Liver (tissue), 9 donors: ENCODE data around the gene DMD. TPM values are rescaled to one million over a fixed set of nuclear protein-coding genes. Genes with fewer than 3 reads are reported as not detected.

Experiments
- DNase-seq: peaks from one replicate; pipeline ENCODE4 v3.0.0-alpha.2; 2017; ENCODE audit warnings: low spot score
- H3K27ac ChIP-seq, 2 donors: one replicate each; pipeline ENCODE4 v1.7.0; 2013; ENCODE audit warnings: inconsistent platforms in 2 of 2, low read length in 2 of 2, control low read depth in 1 of 2, low read depth in 1 of 2, mild to moderate bottlenecking in 1 of 2
- H3K27me3 ChIP-seq, 4 donors: one replicate each; pipeline versions ENCODE4 v1.6.1 to v1.7.0; 2013; ENCODE audit warnings: low read length in 3 of 4, inconsistent platforms in 1 of 4, mild to moderate bottlenecking in 1 of 4, moderate library complexity in 1 of 4; ENCODE audit not compliant: control insufficient read depth in 4 of 4, insufficient read depth in 4 of 4
- H3K36me3 ChIP-seq, 4 donors: one replicate each; pipeline versions ENCODE4 v1.6.1 to v1.7.0; 2013; ENCODE audit warnings: low read length in 3 of 4, mild to moderate bottlenecking in 3 of 4, low read depth in 1 of 4, moderate library complexity in 1 of 4; ENCODE audit not compliant: control insufficient read depth in 4 of 4, insufficient read depth in 3 of 4
- H3K4me1 ChIP-seq, 4 donors: one replicate each; pipeline versions ENCODE4 v1.6.1 to v1.7.0; 2013; ENCODE audit warnings: low read length in 3 of 4, mild to moderate bottlenecking in 3 of 4, moderate library complexity in 1 of 4; ENCODE audit not compliant: control insufficient read depth in 4 of 4, insufficient read depth in 4 of 4
- H3K4me3 ChIP-seq, 3 donors: one replicate each; pipeline versions ENCODE4 v1.6.1 to v1.7.0; 2013; ENCODE audit warnings: low read length in 3 of 3, control low read depth in 1 of 3, low read depth in 1 of 3, mild to moderate bottlenecking in 1 of 3
- H3K9ac ChIP-seq, 2 donors: one replicate each; pipeline ENCODE4 v1.7.0; 2013; ENCODE audit warnings: low read length in 2 of 2, mild to moderate bottlenecking in 2 of 2, moderate library complexity in 2 of 2, control low read depth in 1 of 2, low read depth in 1 of 2
- H3K9me3 ChIP-seq, 4 donors: one replicate each; pipeline versions ENCODE4 v1.6.1 to v1.7.0; 2013; ENCODE audit warnings: low read length in 3 of 4; ENCODE audit not compliant: control insufficient read depth in 4 of 4
- ATF3 ChIP-seq: IDR thresholded peaks from 2 replicates; pipeline ENCODE4 v1.6.1; 2016; ENCODE audit warnings: antibody characterized with exemption
- EGR1 ChIP-seq, 2 donors: IDR thresholded peaks; 2 replicates each; pipeline ENCODE4 v1.6.1; 2016 to 2018; ENCODE audit warnings: antibody characterized with exemption in 2 of 2, low read depth in 2 of 2
- FOXA1 ChIP-seq: IDR thresholded peaks from 2 replicates; pipeline ENCODE4 v1.6.1; 2016; ENCODE audit warnings: antibody characterized with exemption
- FOXA2 ChIP-seq: IDR thresholded peaks from 2 replicates; pipeline ENCODE4 v1.6.1; 2016; ENCODE audit warnings: antibody characterized with exemption
- GABPA ChIP-seq, 2 donors: IDR thresholded peaks in 1 of 2; conservative IDR thresholded peaks in 1 of 2; 2 replicates each; pipeline ENCODE4 v1.6.1; 2016; ENCODE audit warnings: antibody characterized with exemption in 2 of 2, mild to moderate bottlenecking in 1 of 2, moderate library complexity in 1 of 2
- HNF4A ChIP-seq, 2 donors: conservative IDR thresholded peaks; 2 replicates each; pipeline ENCODE4 v1.6.1; 2016; ENCODE audit warnings: antibody characterized with exemption in 2 of 2, mild to moderate bottlenecking in 2 of 2
- HNF4G ChIP-seq: IDR thresholded peaks from 2 replicates; pipeline ENCODE4 v1.6.1; 2016; ENCODE audit warnings: antibody characterized with exemption
- JUND ChIP-seq, 2 donors: IDR thresholded peaks; 2 replicates each; pipeline ENCODE4 v1.6.1; 2016; ENCODE audit warnings: antibody characterized with exemption in 2 of 2
- NR2F2 ChIP-seq: IDR thresholded peaks from 2 replicates; pipeline ENCODE4 v1.6.1; 2016; ENCODE audit warnings: antibody characterized with exemption
- RAD21 ChIP-seq, 2 donors: IDR thresholded peaks; 2 replicates each; pipeline ENCODE4 v1.6.1; 2016; ENCODE audit warnings: antibody characterized with exemption in 2 of 2, mild to moderate bottlenecking in 2 of 2
- REST ChIP-seq: IDR thresholded peaks from 2 replicates; pipeline ENCODE4 v1.6.1; 2016; ENCODE audit warnings: antibody characterized with exemption, mild to moderate bottlenecking
- RXRA ChIP-seq, 2 donors: IDR thresholded peaks; 2 replicates each; pipeline ENCODE4 v1.6.1; 2017 to 2018; ENCODE audit warnings: antibody characterized with exemption in 2 of 2, mild to moderate bottlenecking in 1 of 2
- SP1 ChIP-seq: IDR thresholded peaks from 2 replicates; pipeline ENCODE4 v1.6.1; 2018; ENCODE audit warnings: antibody characterized with exemption, mild to moderate bottlenecking
- TAF1 ChIP-seq: conservative IDR thresholded peaks from 2 replicates; pipeline ENCODE4 v1.6.1; 2016; ENCODE audit warnings: antibody characterized with exemption, mild to moderate bottlenecking
- ZBTB33 ChIP-seq: IDR thresholded peaks from 2 replicates; pipeline ENCODE4 v1.6.1; 2016; ENCODE audit warnings: antibody characterized with exemption
- WGBS: extraction: QIAGEN DNeasy Blood & Tissue Kit; methylation state at CpG from one replicate; pipeline ENCODE4 v1.1.7; 2013; 5-methylcytosine and 5-hydroxymethylcytosine counted together
- polyA plus RNA-seq, 2 donors: library from polyadenylated mRNA; stranded (reverse) in 1 of 2; unstranded in 1 of 2; fragments of 200-250 nt in 1 of 2; fragments of >200 nt in 1 of 2; fragmentation: Nextera tagmentation in 1 of 2; extraction: Ambion mirVana in 1 of 2; gene quantifications; one replicate each; pipeline versions ENCODE4 v1.2.1 to v1.2.3, GENCODE V29; 2013 to 2015
- total RNA-seq, 2 donors: library from RNA; depleted of rRNA; stranded (reverse); fragments of >200 nt; gene quantifications; one replicate each; pipeline ENCODE4 v1.2.3, GENCODE V29; 2014
- TF ChIP-seq, protein P1 (sequence below): fragments of 150-350 bp; IDR thresholded peaks from 2 replicates; pipeline ENCODE4 v1.5.1; 2017; ENCODE audit warnings: improper control_type of control experiment, low read depth, low read length; ENCODE audit not compliant: missing input control
- donor health status: healthy.
- donor health status: healthy.
- donor health status: healthy.
- donor health status: healthy.
- donor health status: healthy.

Gene DMD
- total and polyA plus RNA-seq, 4 donors = 14.6 to 61.9 (median 23.9) TPM

DNA sequence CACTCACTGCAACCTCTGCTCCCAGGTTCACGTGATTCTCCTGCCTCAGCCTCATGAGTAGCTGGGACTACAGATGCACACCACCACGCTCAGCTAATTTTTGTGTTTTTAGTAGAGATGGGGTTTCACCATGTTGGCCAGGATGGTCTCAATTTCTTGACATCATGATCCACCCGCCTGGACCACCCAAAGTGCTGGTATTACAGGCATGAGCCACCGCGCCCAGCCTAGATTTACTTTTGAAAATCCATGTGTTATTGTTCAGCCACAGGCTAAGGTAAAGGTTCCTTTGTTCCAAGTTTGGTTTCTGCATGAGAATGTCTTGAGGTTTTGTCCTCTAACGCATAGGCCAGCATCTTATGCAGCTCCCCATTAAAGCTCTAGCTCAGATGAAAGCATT is 371.6 kb downstream of the DMD start:
- TF ChIP-seq RAD21 (IDR thresholded peaks at IDR 0.05) (no peak), HNF4G (no peak), NR2F2 (no peak)
- no peak for DNase-seq
- no peaks in the 10 kb centered on the region for H3K27me3 ChIP-seq
- H3K9me3 ChIP-seq = no peaks in the 10 kb centered on the region
- 81% methylated on average over 6 of the region's 6 CpGs for WGBS
- H3K9ac ChIP-seq = no peak overlapping the region
- H3K4me1 ChIP-seq = no peaks in the 10 kb centered on the region
- H3K36me3 ChIP-seq = no peaks in the 10 kb centered on the region
- H3K27ac ChIP-seq = no peak overlapping the region
- H3K4me3 ChIP-seq = no peak overlapping the region

DNA sequence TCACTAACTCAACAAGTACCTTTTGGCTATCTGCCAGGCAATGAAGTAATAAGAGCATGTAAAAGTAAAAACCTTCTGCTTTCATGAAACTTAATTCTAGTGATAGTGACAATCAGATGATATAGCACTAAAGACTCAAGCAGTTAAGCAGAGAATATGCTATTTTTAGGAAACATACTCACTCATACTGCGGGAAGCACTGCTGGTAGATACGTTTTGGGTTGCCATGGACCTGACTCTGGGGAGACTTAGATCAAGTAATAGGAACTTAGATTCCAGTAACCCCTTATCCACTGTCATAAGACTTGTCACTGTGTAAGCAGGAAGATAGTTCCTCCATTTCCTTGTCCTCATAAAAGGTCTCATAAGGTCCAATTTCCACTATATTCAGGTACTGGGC is 386.3 kb downstream of the DMD start:
- DNase-seq = no peak
- H3K9me3 ChIP-seq = no peaks in the 10 kb centered on the region
- TF ChIP-seq EGR1 (IDR thresholded peaks at IDR 0.05; ENCODE audit: low read depth in 2 of 2) = no peak
- no peak for TF ChIP-seq ZBTB33
- no peak for TF ChIP-seq REST
- TF ChIP-seq NR2F2 = no peak
- no peak for TF ChIP-seq FOXA2
- no peak for TF ChIP-seq GABPA (IDR thresholded peaks at IDR 0.05 in 1 of 2, conservative IDR thresholded peaks at IDR 0.05 in 1 of 2)
- no peak for TF ChIP-seq HNF4A (conservative IDR thresholded peaks at IDR 0.05)
- no peak for TF ChIP-seq FOXA1
- TF ChIP-seq ATF3 = no peak
- no peak for TF ChIP-seq SP1
- TF ChIP-seq, protein P1, sequence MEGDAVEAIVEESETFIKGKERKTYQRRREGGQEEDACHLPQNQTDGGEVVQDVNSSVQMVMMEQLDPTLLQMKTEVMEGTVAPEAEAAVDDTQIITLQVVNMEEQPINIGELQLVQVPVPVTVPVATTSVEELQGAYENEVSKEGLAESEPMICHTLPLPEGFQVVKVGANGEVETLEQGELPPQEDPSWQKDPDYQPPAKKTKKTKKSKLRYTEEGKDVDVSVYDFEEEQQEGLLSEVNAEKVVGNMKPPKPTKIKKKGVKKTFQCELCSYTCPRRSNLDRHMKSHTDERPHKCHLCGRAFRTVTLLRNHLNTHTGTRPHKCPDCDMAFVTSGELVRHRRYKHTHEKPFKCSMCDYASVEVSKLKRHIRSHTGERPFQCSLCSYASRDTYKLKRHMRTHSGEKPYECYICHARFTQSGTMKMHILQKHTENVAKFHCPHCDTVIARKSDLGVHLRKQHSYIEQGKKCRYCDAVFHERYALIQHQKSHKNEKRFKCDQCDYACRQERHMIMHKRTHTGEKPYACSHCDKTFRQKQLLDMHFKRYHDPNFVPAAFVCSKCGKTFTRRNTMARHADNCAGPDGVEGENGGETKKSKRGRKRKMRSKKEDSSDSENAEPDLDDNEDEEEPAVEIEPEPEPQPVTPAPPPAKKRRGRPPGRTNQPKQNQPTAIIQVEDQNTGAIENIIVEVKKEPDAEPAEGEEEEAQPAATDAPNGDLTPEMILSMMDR = no peak
- no peak for TF ChIP-seq TAF1
- no peak for TF ChIP-seq JUND (IDR thresholded peaks at IDR 0.05)
- no peak for TF ChIP-seq RXRA (IDR thresholded peaks at IDR 0.05)
- no peak for TF ChIP-seq HNF4G
- no peak overlapping the region for H3K4me3 ChIP-seq
- no peaks in the 10 kb centered on the region for H3K36me3 ChIP-seq
- H3K27ac ChIP-seq = no peak overlapping the region
- no peaks in the 10 kb centered on the region for H3K27me3 ChIP-seq
- 75% methylated on average over 2 of the region's 2 CpGs for WGBS
- no peaks in the 10 kb centered on the region for H3K4me1 ChIP-seq
- no peak overlapping the region for H3K9ac ChIP-seq
